ENCODE data around the gene FAM169A.
"Not testable (repeated sequence)": the region's sequence is repeated elsewhere in the genome, so short reads cannot be mapped to it uniquely, and the experiment has no call there.

Gene FAM169A

DNA sequence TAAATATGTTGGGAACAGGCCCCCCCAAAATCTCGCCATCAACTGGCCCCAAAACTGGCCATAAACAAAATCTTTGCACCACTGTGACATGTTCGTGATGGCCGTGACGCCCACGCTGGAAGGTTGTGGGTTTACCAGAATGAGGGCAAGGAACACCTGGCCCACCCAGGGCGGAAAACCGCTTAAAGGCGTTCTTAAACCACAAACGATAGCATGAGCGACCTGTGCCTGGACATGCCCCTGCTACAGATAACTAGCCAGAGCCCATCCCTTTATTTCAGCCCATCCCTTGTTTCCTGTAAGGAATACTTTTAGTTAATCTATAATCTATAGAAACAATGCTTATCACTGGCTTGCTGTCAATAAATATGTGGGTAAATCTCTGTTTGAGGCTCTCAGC, 3.2 kb upstream of the FAM169A start:
- DNase-seq (ENCODE audit: low read depth in 2 of 2, low spot score in 1 of 2) = not testable (repeated sequence)

DNA sequence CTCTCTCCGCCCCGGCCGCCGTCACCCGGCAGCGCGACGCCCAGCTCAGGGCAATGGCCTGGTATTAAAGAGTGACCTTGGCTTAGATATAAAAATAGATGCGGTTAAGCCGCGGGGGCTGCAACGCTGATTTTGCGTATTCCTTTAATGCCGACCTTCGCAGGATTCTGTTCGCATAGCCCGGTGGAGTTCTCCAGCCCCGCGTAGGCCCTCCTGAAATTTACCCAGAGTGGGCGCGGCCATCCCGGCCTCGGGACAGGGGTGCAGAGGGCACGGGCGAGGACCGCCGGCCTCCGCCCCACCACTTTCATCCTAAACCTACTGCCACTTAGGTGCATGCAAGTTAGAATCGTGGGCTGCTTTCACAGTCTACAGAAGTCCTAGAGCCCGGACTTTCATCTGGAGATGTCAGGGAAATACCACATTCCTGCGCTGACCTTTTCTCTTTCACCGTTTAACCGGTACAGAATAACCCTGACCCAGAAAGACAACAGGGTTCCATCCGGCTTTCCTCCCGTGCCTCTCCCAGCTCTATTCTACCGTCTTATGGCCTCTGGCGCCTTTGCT, 492 bp upstream of the FAM169A start:
- no peak for DNase-seq (ENCODE audit: low read depth in 2 of 2, low spot score in 1 of 2)

- DNase-seq (ENCODE audit: low read depth in 2 of 2, low spot score in 1 of 2) = no peak
Measured at GRCh38 chr5:74865256-74865803, 857 bp downstream of the FAM169A start.

- no peak for DNase-seq (ENCODE audit: low read depth in 2 of 2, low spot score in 1 of 2)
Measured at GRCh38 chr5:74864823-74865222, 1.4 kb downstream of the FAM169A start.

GRCh38 chr5:74863726-74864125, 2.5 kb downstream of the FAM169A start:
- DNase-seq (ENCODE audit: low read depth in 2 of 2, low spot score in 1 of 2) = no peak

DNA sequence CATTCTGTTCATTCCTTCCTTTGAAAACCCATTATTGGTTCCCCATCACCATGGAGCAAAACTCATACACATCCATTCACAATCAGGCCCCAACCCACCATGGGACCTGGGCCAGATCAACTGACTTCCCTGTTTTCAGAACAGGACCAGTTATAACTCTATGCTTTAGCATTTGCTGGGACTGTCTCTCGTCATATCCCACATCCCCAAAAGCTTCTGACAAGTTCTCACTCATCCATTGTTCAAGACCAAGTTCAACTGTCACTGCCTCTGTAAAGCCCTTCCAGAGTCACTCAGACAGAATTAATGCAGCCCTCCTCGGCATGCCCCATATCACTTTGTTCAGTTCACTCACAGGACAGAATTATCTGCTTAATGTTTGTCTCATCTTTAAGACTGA, 4.0 kb downstream of the FAM169A start:
- DNase-seq (ENCODE audit: low read depth in 2 of 2, low spot score in 1 of 2) = no peak

GRCh38 chr5:74856975-74857374, 9.2 kb downstream of the FAM169A start:
- DNase-seq (ENCODE audit: low read depth in 2 of 2, low spot score in 1 of 2) = not testable (repeated sequence)

DNA sequence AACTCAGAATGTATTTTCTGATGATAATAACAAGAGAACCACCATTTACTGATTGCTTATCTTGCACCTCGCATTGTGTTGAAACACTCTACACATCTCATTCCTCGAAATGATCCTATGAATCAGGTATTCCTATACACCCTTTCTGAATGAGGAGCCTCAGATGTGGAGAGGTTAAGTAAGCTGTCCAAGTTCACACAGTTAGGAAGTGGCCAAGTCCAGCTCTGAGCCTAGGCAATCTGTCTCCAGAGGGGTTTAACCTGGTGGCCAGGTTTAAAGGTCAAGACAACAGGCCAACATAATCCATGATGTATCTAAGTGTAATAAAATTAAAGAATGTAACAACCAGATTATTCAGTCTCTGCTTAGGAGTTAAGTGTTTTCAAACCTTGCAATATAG, 12.9 kb downstream of the FAM169A start:
- DNase-seq (ENCODE audit: low read depth in 2 of 2, low spot score in 1 of 2) = no peak

DNA sequence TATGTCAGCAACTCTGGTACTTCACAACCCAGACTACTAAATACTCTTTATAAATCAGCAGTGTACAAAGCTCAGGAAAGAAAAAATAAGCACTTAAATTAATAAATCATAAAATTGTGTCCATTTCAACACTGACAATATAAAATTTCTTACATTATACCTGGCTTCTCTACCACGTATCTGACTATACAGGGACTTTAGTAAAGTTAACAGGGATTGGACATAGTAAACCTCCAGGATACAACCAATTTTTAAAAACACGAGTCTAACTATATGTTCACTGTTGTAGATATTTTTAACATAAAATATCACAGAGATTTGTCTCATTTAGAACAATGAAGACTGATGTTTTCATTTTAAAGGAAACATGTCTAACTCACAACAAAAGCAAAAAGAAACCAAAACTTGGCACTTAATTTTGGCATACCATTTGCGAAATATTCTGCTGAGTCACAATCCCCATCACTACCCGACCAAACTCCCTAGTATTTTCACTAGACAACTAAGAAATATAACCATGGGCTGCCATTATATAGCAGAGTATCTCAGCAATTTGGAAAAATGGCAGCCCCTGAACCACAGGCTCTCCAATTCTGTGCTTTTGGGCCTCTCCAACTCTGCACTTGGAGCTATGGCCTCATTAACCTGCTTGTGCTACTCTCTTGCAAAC, 14.4 kb downstream of the FAM169A start:
- no peak for DNase-seq (ENCODE audit: low read depth in 2 of 2, low spot score in 1 of 2)

DNA sequence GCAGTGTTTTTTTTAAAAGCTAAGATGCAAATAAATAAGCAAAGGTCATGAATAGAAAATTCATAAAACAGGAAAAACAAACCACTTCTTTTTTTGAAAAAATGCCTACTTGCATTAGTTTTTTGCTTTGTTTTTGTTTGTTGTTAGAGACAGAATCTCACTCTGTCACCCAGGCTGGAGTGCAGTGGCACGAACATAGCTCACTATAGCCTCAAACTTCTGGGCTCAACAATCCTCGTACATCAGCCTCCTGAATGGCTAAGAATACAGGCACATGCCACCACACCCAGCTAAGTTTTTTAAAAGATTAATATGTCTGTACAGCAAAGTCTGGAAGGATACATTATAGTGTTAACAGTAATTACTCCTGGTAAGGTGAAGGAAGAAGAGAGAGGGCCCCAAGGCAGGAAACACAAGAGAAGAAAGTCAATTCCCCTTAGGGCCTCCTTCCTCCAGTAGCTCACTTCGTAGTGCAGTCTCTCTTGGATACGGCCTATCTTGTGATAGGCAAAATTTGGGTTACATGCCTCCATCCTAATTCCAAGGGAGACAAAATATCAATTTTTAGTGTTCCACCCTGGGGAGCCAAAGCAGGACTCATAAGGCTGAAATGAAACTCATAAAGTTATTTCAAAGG, 15.3 kb downstream of the FAM169A start:
- DNase-seq (ENCODE audit: low read depth in 2 of 2, low spot score in 1 of 2) = no peak

GRCh38 chr5:74850030-74850429, 16.2 kb downstream of the FAM169A start:
- DNase-seq (ENCODE audit: low read depth in 2 of 2, low spot score in 1 of 2) = no peak

DNA sequence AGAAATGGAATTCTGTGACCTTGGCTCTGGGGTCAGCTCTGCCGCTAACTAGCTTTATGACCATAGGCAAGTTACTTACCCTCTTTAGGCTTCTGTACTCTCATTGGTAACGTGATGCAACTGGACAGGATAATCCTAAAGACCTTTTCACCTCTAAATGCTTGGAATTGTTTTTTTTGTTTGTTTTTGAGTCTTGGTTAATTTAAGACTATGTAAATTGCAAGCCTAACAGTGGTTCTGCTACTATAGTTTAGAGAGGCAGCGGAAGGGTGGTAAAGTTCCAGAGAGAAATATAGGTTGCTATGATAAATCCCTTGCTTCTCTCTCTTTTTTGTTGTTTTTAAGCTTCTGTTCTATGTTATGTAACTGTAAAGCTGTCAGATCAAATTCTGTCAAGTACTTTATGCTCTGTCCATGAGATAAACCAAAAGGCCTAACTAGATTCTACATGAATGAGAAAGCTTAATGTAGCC, 17.6 kb downstream of the FAM169A start:
- DNase-seq (ENCODE audit: low read depth in 2 of 2, low spot score in 1 of 2) = no peak

DNA sequence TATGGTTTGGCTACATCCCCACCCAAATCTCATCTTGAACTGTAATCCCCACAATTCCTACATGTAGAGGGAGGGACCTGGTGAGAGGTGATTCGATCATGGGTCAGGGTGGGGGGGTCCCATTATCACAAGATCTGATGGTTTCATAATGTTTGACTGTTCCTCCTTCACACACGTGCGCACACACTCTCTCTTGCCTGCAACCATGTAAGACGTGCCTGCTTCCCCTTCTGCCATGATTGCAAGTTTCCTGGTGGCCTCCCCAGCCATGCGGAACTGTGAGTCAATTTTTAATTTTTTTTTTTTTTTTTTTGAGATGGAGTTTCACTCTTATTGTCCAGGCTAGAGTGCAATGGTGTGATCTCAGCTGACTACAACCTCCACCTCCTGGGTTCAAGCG, 27.0 kb downstream of the FAM169A start:
- DNase-seq (ENCODE audit: low read depth in 2 of 2, low spot score in 1 of 2) = no peak

- no peak for DNase-seq (ENCODE audit: low read depth in 2 of 2, low spot score in 1 of 2)
Measured at GRCh38 chr5:74838262-74838661, 27.9 kb downstream of the FAM169A start.

GRCh38 chr5:74837115-74837514, 29.1 kb downstream of the FAM169A start:
- DNase-seq (ENCODE audit: low read depth in 2 of 2, low spot score in 1 of 2) = no peak

DNA sequence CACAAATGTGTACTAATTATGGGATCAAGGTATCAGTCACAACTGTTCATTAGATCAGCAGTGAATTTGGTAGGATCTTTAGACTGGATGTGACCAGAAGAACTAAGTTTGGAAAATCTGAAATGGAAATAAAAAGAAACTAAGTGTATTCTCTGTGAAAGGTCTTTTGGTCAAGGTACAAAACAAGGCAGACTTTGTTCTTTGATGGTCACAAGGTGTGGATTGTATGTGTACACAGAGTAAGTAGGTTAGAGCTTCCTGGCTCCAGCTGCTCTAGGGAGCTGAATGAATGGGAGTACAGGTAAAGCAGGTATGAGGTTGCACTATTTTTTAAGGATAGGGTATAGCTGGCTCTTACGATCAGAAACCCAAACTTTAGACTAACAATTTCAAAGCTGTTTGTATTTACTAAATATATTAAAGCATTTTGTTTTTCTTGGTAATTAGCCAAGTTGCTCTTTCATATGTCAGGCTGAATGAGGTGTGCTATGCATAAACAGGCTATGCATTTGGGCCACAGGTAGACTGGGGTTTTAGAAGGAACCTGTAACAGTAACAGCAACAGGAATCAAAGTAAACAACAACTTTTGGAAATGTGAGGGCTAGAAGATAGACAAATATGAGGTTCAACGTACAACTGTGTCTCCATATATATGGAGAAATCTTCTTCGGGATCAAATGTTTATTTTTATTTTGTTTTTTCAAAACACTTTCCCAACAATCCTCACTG, 32.5 kb downstream of the FAM169A start:
- no peak for DNase-seq (ENCODE audit: low read depth in 2 of 2, low spot score in 1 of 2)

GRCh38 chr5:74829413-74829812, 36.8 kb downstream of the FAM169A start:
- DNase-seq (ENCODE audit: low read depth in 2 of 2, low spot score in 1 of 2) = no peak

DNA sequence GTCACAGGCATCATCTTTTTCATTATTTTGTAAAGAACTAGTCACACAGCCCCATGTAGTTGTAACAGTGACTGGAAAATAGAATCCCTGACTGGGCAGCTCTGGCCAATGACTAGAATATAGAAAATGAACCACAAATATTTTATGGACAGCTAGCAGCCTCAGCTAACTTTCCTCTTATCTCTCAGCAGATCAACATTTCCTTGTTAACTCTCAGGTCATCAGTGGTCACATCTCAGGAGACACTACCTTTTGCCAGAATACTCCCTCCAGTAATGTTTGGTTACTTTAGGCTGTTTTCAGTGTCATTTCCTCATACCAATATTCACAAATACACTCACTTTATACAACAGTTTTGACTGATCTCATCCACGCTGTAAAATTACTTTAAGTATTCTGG, 43.9 kb downstream of the FAM169A start:
- DNase-seq (ENCODE audit: low read depth in 2 of 2, low spot score in 1 of 2) = no peak

DNA sequence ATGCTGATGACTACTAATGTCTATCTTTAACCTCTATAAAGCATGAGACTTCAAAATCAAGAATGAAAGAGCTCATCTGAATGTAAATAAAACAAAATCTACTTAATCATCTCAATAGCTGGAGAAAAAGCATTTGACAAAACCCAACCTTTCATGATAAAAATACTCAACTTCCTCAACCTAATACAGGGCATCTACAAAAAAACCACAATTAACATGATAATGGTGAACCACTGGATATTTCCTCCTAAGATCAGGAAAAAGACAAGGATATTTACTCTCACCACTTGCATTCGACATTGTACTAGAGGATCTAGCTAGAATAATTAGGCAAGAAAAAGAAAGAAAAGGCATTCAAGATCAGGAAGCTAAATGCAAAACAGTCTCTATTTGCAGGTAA, 49.3 kb downstream of the FAM169A start:
- DNase-seq (ENCODE audit: low read depth in 2 of 2, low spot score in 1 of 2) = no peak

DNA sequence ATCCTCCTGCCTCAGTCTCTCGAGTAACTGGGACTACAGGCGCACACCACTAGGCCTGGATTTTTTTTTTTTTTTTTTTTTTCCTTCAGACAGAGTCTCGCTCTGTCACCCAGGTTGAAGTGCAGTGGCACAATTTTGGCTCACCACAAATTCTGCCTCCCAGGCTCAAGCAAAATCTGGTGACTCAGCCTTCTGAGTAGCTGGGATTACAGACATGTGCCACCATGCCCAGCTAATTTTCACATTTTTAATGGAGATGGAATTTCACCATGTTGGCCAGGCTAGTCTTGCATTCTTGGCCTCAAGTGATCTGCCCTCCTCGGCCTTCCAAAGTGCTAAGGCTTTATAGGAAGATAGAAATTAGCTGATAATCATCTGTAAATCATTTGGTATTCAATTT, 55.3 kb downstream of the FAM169A start:
- no peak for DNase-seq (ENCODE audit: low read depth in 2 of 2, low spot score in 1 of 2)

- DNase-seq (ENCODE audit: low read depth in 2 of 2, low spot score in 1 of 2) = no peak
Measured at GRCh38 chr5:74801941-74802340, 64.2 kb downstream of the FAM169A start.

- no peak for DNase-seq (ENCODE audit: low read depth in 2 of 2, low spot score in 1 of 2)
Measured at GRCh38 chr5:74801197-74801596, 65.0 kb downstream of the FAM169A start.
